ENCODE measurements around the gene ZDHHC19.
"Not testable (repeated sequence)": the region's sequence is repeated elsewhere in the genome, so short reads cannot be mapped to it uniquely, and the experiment has no call there.

ZDHHC19 gene

DNA sequence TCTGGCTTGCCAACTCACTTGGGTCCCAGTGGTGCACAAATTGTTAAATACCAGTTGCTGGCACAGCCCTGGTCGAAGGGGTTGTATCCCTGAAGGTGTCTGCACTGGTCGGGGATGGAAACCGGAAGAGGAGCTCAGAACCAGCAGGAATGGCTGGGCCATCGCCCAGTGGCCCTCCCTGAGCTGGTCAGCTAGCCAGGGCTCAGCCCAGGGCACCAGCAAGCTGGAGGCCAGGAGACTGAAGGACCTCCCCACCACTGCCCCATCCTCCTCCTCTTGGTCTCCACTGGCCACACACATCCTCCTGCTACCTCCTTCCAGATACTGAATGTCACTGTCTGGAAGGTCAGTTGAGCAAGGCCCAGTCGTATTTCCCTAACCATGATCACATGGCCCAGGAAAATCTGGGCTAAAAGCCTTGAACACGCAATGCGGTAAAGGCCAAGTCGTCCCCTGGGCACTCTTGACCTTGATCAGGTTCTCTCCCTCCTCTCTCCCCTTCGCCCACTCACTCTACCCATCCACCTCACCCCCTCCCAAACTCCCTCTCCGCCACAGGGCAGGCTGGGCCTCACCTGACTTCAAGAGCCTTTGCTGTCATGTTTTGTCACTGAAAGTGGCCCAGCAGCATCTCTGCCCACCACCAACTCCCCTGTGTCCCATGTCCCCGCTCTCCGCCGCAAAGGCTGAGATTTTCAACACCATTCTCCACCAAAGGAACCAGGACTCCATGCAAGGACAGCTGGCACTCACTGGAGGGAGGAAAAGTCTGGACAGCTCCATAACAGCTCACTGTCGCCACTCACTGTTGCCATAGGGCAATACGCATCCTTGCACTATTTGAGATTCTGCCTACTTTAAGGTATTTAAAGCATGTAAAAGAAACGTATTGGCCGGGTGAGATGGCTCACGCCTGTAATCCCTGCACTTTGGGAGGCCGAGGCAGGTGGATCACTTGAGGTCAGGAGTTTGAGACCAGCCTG, 12.1 kb downstream of the ZDHHC19 start:
- DNase-seq: no peak

DNA sequence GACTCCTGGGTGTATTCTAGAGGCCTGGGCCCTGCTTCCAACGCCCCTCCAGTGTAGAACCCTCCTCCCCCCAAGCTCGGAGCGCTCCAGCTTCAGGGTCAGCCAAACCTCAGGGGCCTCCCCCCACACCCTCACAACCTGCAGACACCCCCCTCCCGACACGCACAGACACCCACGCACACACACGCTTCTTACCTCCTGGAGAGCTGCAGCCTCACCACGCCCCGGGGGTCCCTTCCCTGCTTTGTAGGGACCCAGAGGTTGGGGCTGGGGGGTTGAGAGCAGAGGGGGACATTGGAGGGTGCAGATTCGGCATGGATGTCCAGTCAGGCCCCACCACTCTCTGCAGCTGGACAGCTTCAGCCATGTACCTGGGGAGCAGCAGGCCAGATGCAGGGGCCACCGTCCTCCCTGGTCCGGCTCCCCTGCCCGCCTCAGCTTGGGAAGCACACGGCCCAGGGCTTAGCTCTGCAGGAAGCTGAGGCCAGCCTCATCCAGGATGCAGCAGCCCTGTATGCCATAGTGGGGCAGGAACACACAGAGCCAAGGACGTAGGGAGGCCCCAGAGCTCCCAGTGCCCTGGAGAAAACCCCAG, 13.0 kb downstream of the ZDHHC19 start:
- no peak for DNase-seq

DNA sequence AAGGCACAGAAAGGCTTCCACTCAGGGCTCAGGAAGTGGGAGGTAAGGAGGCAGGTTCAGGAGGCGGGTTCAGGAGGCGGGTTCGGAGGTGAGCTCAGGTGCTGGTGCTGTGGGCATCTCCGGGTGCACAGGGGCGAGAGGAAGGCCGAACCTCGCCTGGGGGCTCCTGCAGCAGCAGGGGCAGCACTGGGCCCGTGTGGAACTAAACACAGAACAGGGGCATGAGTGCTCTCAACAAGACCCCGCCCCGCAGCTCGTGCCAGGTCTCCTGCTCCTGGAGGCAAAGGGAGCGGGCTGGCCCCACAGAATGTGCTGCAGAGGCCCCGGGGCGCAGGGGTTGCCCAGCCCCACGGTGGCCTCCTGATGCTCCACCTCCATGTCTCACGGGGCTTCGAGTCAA, 13.7 kb downstream of the ZDHHC19 start:
- no peak for DNase-seq

DNA sequence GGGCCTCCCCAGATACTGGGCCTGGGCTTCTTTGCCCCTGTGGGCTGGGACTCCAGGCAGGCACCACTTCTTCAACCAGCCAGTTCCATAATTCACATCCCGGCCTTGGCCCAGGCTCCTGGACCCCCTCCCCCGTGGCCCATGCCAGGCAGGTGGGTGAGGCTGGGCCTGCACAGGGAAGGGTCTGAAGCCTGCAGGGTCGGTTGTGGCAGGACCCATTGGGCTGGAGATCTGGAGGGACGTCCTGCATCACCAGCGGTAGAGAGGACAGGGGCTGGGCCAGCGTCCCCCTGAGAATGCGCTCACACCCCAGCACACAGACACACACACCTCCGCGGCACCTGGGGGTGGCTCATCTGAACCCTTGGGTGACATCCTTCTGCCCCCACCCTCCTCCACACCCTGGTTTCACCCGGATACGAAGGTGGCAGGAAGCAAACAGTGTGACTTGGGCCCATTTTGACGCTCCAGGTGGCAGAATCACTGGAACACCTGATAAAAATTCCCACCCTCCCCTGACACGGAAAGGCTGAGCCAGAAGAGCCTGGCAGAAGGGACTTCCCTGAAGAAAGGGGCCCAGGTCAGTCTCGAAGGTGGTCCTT, 15.4 kb downstream of the ZDHHC19 start:
- no peak for DNase-seq

DNA sequence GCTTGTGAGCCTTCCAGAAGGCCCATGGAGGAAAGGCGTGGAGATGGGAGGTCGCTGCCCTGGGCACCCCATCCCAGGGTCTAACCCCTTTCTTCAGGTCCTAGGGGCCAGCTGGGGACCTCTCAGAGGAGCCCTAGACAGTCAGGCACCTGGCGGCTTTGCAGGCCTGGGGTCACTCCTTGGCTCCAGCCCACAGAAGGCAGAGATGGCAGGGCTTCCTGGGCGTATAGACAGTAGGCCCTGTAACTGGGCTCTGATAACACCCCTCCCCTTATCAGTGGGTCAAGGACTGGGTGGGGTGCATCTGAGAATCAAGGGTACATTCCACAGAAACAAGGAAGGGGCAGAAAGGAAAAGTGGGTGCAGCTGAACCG, 16.7 kb downstream of the ZDHHC19 start:
- DNase-seq: no peak

DNA sequence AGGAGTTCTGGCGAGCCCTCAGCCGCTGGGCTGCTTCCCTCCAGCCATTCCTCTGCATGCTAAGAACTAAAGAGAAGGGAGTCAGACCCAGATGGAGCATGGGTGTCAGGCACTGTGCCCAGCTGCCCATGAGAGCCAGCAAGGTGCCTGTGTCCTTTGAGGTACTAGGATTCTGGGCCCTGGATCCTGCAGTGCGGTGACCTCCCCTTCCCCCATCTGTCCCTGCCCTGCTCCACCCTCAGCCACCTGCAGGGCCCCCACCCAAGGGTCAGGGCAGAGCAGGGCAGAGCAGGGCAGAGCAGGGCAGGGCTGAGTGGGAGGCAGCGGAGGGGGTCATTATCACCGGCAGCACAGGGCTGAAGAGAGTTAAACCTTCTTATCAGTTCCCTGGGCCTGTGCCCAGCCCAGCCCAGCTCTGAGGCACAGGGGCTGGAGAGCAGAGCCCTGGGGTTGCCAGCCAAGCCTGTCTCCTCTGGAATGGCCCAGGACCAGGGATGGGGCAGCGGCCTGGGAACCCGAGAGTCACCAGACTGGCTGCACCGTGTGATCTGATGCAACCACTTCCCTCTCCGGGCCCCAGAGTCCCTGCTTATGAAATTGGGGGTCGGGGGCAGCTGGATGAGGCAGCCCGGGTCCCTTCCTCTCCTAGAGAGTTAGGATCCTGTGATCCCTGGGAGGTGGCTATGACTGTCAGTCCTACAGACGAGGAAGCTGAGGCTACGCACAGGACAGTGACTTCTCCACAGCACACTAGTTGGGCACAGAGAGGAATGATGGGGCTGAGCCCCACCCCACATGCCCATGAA, 17.3 kb downstream of the ZDHHC19 start:
- DNase-seq: no peak

DNA sequence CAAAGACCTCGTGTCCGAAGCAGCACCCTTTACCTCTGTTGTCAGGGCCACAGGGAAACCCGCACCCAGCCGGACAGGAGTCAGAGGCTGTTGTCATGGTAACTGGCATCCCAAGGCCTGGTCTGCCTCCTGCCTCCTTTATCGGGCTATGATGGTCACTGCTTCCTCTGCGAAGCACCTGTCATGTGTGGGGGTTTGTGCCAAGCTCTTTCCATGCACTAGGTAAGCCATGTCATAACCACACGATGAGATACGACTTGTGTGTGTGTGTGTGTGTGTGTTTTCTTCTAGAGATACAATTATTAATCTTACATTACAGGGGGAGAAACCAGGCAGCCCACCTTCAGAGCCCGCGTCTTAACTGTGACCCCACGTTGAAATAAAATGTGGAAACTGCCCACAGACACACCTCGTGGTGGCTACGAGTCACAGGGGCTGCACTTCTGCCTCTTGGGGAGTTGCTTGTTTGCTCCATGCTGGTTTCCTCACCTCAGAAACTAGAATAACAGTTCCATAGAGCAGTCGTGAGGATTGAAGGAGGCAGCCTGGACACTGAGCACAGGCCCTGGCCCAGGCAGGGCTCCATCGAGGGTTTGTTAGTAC, 18.0 kb downstream of the ZDHHC19 start:
- no peak for DNase-seq

DNA sequence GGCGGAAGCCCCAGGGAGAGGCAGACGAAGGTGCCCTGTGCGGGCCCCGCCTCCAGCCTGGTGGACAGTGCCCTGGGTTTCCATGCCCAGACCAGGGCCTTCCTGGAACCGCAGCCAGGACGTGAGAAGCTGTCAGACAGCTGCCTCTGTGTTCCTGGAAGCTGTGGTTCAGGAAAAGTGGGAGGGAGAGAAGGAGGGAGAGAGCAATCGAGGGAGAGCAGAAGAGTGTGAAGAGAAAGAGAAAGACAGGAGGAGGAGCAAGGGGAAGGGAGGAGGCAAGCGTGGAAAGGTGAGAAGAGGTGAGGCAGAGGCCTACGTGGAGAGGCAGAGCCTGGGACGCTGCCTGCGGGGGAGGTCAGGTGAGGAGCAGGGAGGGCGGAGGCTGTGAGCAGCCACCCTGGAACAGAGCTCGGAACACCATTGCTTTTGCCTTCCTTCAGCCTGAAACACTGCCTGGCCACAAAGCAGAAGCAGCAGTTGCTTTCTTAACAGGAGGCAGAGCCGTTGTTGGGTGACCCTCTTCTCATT, 18.6 kb downstream of the ZDHHC19 start:
- DNase-seq: no peak

DNA sequence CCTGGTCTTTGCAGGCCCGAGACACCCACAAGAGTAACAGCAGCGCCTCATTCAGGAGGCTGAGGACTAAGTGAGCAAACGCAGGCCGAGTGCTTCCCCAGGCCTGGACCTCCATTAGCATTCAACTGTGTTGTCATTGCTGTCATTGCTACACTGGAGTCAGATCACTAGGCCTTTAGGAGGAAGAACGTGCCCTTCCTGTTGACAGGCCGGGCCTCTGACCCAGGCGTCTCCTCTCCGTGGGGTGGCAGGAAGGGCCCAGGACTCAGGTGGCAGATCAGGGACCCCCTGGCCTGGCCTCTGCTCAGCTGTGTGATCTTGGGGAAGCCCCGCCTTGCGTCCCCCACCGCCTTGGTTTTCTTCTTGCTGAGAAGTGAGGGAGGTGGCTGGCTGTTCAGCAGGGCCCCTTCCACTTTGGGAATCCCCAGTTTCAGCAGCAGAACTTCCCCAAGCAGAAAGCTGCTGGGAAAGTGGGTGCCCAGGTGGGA, 19.1 kb downstream of the ZDHHC19 start:
- DNase-seq: peak; percentile 55

DNA sequence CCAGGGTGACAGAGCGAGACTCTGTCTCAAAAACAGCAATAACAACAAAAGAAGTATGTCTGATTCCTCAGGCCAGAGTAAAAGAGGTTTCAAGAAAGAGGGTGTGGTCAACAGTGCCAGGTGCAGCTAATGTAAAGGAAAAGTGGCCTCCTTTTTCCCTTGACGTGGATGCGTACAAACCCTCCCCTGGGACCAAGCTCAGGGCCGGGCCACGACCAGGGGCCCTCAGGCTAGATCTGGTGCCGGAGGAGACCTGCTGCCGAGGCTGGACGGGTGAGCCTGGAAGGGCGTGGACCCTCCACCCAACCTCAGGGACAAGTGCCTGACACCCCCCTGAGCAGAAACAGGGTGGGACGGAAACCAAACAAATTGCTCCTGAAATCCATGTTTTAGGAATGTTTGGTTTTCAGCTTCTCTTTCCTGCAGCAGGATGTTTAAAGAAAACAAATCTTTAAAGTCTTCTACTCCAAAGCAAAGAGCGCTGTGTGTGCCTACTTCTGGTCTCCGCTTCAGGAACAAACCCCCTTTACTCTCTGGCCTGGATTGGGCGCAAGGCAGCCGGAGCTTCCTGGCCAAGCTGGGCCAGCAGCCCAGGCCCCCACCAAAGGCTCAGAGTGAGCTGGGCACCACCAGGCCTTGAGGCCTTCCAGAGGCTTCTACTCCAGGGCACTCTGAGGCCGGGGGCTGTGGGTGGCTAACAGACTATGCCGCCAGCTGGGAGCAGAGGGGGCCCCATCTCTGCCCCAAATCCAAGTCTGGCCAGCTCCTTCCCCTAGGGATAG, 21.4 kb downstream of the ZDHHC19 start:
- DNase-seq: no peak

DNA sequence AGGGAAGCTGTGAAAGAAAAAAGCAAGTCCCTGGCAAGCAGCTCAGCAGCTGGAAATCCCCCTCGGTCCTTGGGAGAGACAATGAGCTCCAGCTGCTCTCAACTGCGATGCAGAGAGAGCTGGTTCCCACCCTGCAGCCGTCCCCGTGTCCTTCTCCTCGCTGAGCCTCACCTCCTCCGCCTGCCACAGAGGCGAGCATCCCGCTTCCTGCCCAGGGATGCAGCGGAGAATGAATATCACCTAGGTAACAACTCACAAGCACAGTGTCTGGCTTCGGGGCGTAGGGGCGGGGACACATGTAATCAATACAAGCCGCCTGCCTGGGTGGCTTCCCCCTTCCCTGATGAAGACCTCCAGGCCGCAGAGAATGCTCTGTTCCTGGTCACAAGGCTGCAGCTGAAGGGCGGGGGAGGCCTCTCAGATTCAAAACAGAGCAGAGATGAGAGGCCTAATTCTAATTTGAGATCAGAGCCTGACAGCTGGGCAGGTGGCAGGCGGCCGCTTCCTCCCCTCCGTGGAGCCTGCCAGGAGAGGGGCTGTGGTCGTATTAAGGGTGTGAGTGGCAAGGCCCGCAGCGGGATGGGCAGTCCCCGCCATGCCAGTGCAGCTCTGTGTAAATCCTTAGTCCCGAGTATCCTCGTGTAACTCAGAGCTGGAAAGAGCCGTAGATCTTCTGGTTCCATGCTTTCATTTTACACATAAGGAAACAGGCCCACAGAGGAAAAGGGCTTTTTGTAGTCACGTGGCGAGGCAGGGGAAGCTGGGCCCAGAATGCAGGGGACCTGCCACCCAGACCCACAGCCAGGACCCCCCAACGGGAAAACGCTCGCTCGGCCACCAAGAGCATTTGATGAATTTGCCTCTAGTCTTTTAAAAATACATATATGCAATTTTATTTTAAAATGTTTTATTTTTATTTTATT, 24.3 kb downstream of the ZDHHC19 start:
- DNase-seq: no peak

DNA sequence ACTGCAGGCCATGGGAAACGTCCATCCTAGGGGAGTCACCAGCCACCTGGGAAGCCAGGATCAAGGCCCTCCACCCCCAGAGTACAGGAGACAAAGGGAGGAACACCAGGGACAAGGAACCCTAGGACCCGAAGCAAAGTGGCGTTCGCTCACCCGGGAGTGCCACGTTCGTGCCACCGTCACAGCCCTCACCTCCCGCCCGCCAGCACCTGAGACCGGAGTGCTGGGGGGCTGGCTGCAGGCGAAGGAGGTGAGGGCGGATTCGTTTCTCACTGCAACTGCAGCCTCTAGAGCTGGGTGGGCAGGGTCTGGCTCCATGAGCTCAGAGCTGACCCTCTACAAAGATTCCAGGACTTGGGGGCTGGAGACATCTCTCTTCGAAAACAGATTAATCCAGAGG, 26.3 kb downstream of the ZDHHC19 start:
- DNase-seq: no peak

DNA sequence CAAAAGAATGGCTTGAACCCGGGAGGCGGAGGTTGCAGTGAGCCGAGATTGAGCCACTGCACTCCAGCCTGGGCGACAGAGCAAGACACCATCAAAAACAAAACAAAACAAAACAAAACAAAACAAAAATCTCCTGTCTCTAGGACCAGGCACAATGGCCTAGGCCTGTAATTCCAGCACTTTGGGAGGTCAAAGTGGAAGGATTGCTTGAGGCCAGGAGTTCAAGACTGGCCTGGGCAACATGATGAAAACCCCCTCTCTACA, 27.1 kb downstream of the ZDHHC19 start:
- DNase-seq: not testable (repeated sequence)

DNA sequence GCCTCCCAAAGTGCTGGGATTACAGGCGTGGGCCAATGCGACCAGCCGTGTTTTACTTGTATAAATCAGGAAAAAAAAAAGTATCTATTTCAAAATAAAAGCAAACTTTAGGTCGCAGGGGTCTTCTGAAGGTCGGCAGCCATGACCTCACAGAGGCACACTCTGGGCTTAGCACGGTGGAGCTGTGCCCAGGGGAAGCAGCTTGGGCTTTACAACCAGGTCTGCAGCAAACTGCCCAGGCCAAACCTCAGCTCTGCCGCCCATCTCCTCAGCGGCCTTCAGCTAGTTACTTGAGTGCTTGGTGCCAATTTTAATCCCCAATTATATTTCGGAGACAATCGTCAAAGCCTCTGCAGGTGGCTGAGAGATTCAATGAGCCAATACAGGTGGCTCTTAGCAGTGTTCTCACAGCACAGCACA, 30.1 kb downstream of the ZDHHC19 start:
- DNase-seq: no peak

DNA sequence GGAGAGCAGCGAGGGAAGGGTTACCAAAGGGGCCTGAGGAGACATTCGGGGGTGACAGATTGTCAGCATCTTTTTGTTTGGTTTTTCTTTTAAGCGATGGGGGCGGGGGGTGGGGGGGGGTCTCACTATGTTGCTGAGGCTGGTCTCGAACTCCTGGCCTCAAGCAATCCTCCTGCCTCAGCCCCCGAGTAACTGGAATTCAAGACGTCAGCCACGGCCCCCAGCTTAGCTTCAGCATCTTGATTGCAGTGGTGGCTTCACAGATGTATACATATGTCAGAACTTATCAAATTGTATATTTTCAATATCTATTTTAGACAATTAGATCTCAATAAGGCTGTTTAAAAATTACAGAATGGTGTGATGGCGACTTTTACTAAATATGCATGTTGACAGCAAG, 30.9 kb downstream of the ZDHHC19 start:
- no peak for DNase-seq

DNA sequence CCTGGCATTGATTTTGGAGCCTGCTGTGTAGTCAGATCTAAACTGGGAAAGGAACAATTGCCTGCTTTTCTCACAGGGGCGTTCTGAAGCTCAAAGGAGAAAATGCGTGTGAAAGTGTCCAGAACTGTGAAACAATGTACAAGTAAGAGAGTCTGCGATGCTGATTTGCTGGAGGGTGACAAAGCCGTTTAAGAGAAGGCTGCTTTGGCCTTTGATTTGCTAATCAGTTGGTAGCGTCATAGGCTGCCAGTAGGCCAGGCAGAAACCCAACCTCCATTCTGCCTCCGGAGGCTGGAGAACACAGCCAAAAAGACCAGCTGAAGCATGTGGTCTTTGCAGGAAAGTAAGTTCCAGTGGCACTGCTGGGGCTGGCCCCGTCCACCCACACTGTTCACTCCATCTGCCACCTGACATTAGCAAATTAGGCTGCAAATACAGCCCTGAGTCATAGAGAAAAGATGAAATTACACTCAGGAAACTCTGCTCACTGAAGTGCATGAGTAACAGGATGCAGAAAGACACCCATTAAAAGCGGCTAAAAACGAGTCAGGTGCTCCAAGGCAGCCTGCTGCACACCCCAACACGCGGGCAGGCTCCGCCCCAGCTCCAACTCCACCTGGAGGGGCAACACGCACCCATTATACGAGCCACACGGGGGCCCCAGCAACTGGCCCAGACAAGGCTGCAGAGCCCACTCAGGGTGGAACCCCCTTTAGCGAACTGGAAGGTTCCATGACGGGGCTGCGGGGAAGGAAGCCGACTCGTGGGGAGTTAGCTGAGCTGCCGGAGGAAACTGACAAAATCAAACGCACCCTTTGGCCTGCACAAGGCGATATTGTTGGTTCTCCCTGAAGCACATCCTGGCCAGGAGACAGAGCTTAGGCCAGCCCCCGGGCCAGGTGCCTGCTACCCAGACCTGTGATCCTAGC, 31.6 kb downstream of the ZDHHC19 start:
- peak; percentile 83 for DNase-seq

DNA sequence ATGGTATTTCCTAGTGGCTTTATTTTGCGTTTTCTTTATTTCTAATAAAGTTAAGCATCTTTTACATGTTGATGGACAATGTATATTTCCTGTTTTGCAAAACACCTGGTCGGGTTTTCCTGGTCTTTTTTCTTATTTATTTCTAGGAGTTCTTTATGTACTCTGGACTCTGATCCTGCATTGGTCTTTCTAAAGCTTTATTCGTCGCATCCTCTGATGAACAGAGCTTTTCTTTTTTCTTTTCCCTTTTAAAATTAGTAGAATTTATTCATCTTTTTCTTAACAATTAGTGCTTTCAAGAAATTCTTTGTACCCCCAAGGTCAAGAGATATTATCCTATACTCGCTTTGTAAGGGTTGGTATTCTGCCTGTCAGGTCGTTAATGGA, 32.2 kb downstream of the ZDHHC19 start:
- no peak for DNase-seq

DNA sequence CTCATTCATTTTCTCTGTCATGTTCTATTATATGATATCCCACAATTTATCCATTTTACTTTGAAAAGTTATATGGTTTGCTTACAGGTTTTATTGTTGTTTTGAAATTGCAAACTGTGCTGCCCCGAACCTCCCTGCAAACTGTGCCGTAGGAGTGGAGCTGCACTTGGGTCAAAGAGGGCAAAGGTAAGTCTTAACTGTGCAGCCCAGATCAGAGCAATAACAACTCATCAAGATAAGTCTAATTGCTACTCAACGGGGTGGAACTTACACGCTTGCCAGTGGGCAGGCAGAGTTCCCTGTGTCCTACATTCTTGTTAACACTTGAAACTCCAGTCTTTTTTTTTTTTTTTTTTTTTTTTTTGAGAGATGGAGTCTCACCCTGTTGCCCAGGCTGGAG, 33.2 kb downstream of the ZDHHC19 start:
- DNase-seq: no peak

DNA sequence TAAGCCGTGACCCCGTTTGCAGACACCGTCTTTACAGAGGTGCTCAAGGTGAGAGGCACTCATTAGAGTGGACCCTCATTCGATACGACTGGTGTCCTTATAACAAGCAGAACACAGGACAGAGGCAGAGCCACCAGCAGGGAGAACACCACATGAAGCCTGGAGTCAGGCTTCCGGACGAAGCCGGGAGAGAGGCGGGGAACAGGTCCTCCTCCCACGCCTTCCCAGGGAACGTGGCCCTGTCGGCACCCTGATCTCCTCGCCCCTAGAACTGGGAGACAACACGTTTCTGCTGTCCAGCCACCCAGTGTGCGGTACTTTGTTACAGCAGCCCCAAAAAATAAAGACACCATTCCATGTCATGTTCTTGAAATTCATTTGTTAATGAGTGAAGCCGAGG, 33.6 kb downstream of the ZDHHC19 start:
- DNase-seq: no peak

DNA sequence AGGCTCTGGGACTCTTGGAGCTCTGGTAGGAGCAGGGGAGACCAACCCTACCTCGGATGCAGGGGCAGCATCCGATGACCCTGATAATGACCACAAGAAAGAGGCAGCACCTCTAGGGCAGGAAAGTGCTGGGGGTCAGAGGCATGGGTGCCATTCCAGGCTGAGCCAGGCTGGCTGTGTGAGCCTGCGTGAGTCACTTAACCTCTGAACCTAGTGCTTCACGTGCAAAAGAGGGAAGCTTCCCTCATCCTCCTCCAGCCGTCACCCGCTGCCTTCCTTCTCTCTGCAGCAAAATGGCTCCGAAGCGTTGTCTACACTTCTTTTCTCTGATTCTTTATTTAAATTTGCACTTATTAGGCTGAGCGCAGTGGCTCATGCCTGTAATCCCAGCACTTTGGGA, 35.5 kb downstream of the ZDHHC19 start:
- DNase-seq: no peak

Measured in activated T-cell treated with anti-CD3 and anti-CD28 coated beads, Interleukin-2, amount 50 U/mL, for 1 hour (primary cell).